ENCODE measurements around the gene TBC1D22A.
"Not testable (repeated sequence)": the region's sequence is repeated elsewhere in the genome, so short reads cannot be mapped to it uniquely, and the experiment has no call there.

TBC1D22A gene

GRCh38 chr22:47135338-47135737, 372.9 kb downstream of the TBC1D22A start:
- Mint-ChIP-seq H3K4me1 (ENCODE audit: low read depth) (no peaks in the 10 kb centered on the region), H3K9me3 (no peaks in the 10 kb centered on the region), H3K4me3 (no peak overlapping the region)

GRCh38 chr22:47136050-47136449, 373.6 kb downstream of the TBC1D22A start:
- Mint-ChIP-seq H3K36me3 (ENCODE audit: low read depth) (no peaks in the 10 kb centered on the region), H3K27me3 (ENCODE audit: low read depth) (no peaks in the 10 kb centered on the region), H3K27ac (peak overlapping the region; percentile 46), H3K9me3 (no peaks in the 10 kb centered on the region), H3K4me1 (ENCODE audit: low read depth) (no peaks in the 10 kb centered on the region), H3K4me3 (no peak overlapping the region)

More at GRCh38 chr22:47135338-47135737, 372.9 kb downstream of the TBC1D22A start:
- Mint-ChIP-seq H3K27me3 (ENCODE audit: low read depth) (no peaks in the 10 kb centered on the region), H3K36me3 (ENCODE audit: low read depth) (no peaks in the 10 kb centered on the region), H3K27ac (no peak overlapping the region)

- H3K4me1 Mint-ChIP-seq (ENCODE audit: low read depth) = no peaks in the 10 kb centered on the region
- no peak overlapping the region for H3K27ac Mint-ChIP-seq
- no peaks in the 10 kb centered on the region for H3K36me3 Mint-ChIP-seq (ENCODE audit: low read depth)
- no peaks in the 10 kb centered on the region for H3K9me3 Mint-ChIP-seq
- H3K4me3 Mint-ChIP-seq = no peak overlapping the region
- no peaks in the 10 kb centered on the region for H3K27me3 Mint-ChIP-seq (ENCODE audit: low read depth)
Measured at GRCh38 chr22:47136671-47137070, 374.2 kb downstream of the TBC1D22A start.

- H3K36me3 Mint-ChIP-seq (ENCODE audit: low read depth) = no peaks in the 10 kb centered on the region
- no peaks in the 10 kb centered on the region for H3K4me1 Mint-ChIP-seq (ENCODE audit: low read depth)
- no peak overlapping the region for H3K27ac Mint-ChIP-seq
- H3K9me3 Mint-ChIP-seq = no peaks in the 10 kb centered on the region
- no peak overlapping the region for H3K4me3 Mint-ChIP-seq
- no peaks in the 10 kb centered on the region for H3K27me3 Mint-ChIP-seq (ENCODE audit: low read depth)
Measured at GRCh38 chr22:47139013-47139789, 376.8 kb downstream of the TBC1D22A start.

- Mint-ChIP-seq H3K4me3 (no peak overlapping the region), H3K36me3 (ENCODE audit: low read depth) (no peaks in the 10 kb centered on the region), H3K27ac (no peak overlapping the region), H3K9me3 (no peaks in the 10 kb centered on the region), H3K4me1 (ENCODE audit: low read depth) (no peaks in the 10 kb centered on the region), H3K27me3 (ENCODE audit: low read depth) (no peaks in the 10 kb centered on the region)
Measured at GRCh38 chr22:47139790-47140119, 377.3 kb downstream of the TBC1D22A start.

GRCh38 chr22:47140975-47141374, 378.5 kb downstream of the TBC1D22A start:
- H3K4me1 Mint-ChIP-seq (ENCODE audit: low read depth); H3K36me3 Mint-ChIP-seq (ENCODE audit: low read depth); H3K27me3 Mint-ChIP-seq (ENCODE audit: low read depth); H3K9me3 Mint-ChIP-seq; H3K4me3 Mint-ChIP-seq; H3K27ac Mint-ChIP-seq: not testable (repeated sequence)

- H3K27ac Mint-ChIP-seq = no peak overlapping the region
- H3K4me1 Mint-ChIP-seq (ENCODE audit: low read depth) = no peaks in the 10 kb centered on the region
- no peaks in the 10 kb centered on the region for H3K9me3 Mint-ChIP-seq
- H3K27me3 Mint-ChIP-seq (ENCODE audit: low read depth) = no peaks in the 10 kb centered on the region
- H3K4me3 Mint-ChIP-seq = no peak overlapping the region
- no peaks in the 10 kb centered on the region for H3K36me3 Mint-ChIP-seq (ENCODE audit: low read depth)
Measured at GRCh38 chr22:47142427-47143046, 380.1 kb downstream of the TBC1D22A start.

- Mint-ChIP-seq H3K27me3 (ENCODE audit: low read depth) (no peaks in the 10 kb centered on the region), H3K27ac (no peak overlapping the region), H3K36me3 (ENCODE audit: low read depth) (no peaks in the 10 kb centered on the region), H3K4me1 (ENCODE audit: low read depth) (no peaks in the 10 kb centered on the region), H3K4me3 (no peak overlapping the region), H3K9me3 (no peaks in the 10 kb centered on the region)
Measured at GRCh38 chr22:47143249-47143938, 380.9 kb downstream of the TBC1D22A start.

- H3K4me3 Mint-ChIP-seq = no peak overlapping the region
- H3K9me3 Mint-ChIP-seq = no peaks in the 10 kb centered on the region
- H3K36me3 Mint-ChIP-seq (ENCODE audit: low read depth) = no peaks in the 10 kb centered on the region
- no peak overlapping the region for H3K27ac Mint-ChIP-seq
- H3K4me1 Mint-ChIP-seq (ENCODE audit: low read depth) = no peaks in the 10 kb centered on the region
- H3K27me3 Mint-ChIP-seq (ENCODE audit: low read depth) = no peaks in the 10 kb centered on the region
Measured at GRCh38 chr22:47144076-47144765, 381.8 kb downstream of the TBC1D22A start.

GRCh38 chr22:47144791-47145425, 382.5 kb downstream of the TBC1D22A start:
- no peaks in the 10 kb centered on the region for H3K4me1 Mint-ChIP-seq (ENCODE audit: low read depth)
- H3K9me3 Mint-ChIP-seq = no peaks in the 10 kb centered on the region
- H3K27me3 Mint-ChIP-seq (ENCODE audit: low read depth) = no peaks in the 10 kb centered on the region
- no peak overlapping the region for H3K4me3 Mint-ChIP-seq
- no peaks in the 10 kb centered on the region for H3K36me3 Mint-ChIP-seq (ENCODE audit: low read depth)
- H3K27ac Mint-ChIP-seq = no peak overlapping the region

- Mint-ChIP-seq H3K4me3 (no peak overlapping the region), H3K27me3 (ENCODE audit: low read depth) (no peaks in the 10 kb centered on the region), H3K36me3 (ENCODE audit: low read depth) (no peaks in the 10 kb centered on the region), H3K9me3 (no peaks in the 10 kb centered on the region), H3K27ac (no peak overlapping the region), H3K4me1 (ENCODE audit: low read depth) (no peaks in the 10 kb centered on the region)
Measured at GRCh38 chr22:47145883-47146282, 383.4 kb downstream of the TBC1D22A start.

GRCh38 chr22:47146391-47146790, 383.9 kb downstream of the TBC1D22A start:
- no peaks in the 10 kb centered on the region for H3K36me3 Mint-ChIP-seq (ENCODE audit: low read depth)
- no peaks in the 10 kb centered on the region for H3K4me1 Mint-ChIP-seq (ENCODE audit: low read depth)
- no peaks in the 10 kb centered on the region for H3K9me3 Mint-ChIP-seq
- no peaks in the 10 kb centered on the region for H3K27me3 Mint-ChIP-seq (ENCODE audit: low read depth)
- no peak overlapping the region for H3K27ac Mint-ChIP-seq
- no peak overlapping the region for H3K4me3 Mint-ChIP-seq

GRCh38 chr22:47146941-47147340, 384.5 kb downstream of the TBC1D22A start:
- no peaks in the 10 kb centered on the region for H3K36me3 Mint-ChIP-seq (ENCODE audit: low read depth)
- H3K27ac Mint-ChIP-seq = no peak overlapping the region
- H3K4me1 Mint-ChIP-seq (ENCODE audit: low read depth) = no peaks in the 10 kb centered on the region
- H3K27me3 Mint-ChIP-seq (ENCODE audit: low read depth) = no peaks in the 10 kb centered on the region
- no peaks in the 10 kb centered on the region for H3K9me3 Mint-ChIP-seq
- no peak overlapping the region for H3K4me3 Mint-ChIP-seq

- no peaks in the 10 kb centered on the region for H3K36me3 Mint-ChIP-seq (ENCODE audit: low read depth)
- no peaks in the 10 kb centered on the region for H3K9me3 Mint-ChIP-seq
- no peaks in the 10 kb centered on the region for H3K27me3 Mint-ChIP-seq (ENCODE audit: low read depth)
- H3K4me1 Mint-ChIP-seq (ENCODE audit: low read depth) = no peaks in the 10 kb centered on the region
- H3K4me3 Mint-ChIP-seq = no peak overlapping the region
- no peak overlapping the region for H3K27ac Mint-ChIP-seq
Measured at GRCh38 chr22:47147572-47147971, 385.1 kb downstream of the TBC1D22A start.

Measured in T-helper 1 cell treated with Interleukin-12 subunit alpha and Interleukin-12 subunit beta and Interleukin-4 antibody, amounts not matched to agents 30 μg/mL and 1 μg/mL, for 36 hours (primary cell).